GM18519 (cell line): Measurements from ENCODE around the gene SCAMP1.
"Not testable (repeated sequence)": the region's sequence is repeated elsewhere in the genome, so short reads cannot be mapped to it uniquely, and the experiment has no call there.

Source experiments
- ATAC-seq: cut with Tn5 transposase; IDR thresholded peaks from one replicate; pipeline ENCODE4 v1.9.1; 2021; ENCODE audit warnings: mild to moderate bottlenecking, moderate library complexity; ENCODE audit not compliant: unreplicated experiment, low FRiP score

The SCAMP1 gene

GRCh38 chr5:78419396-78419795 is 59.0 kb downstream of the SCAMP1 start:
- ATAC-seq, result no peak

GRCh38 chr5:78420548-78420947 is 60.1 kb downstream of the SCAMP1 start:
- ATAC-seq, result no peak

- ATAC-seq, result no peak
Observed at GRCh38 chr5:78424665-78425064, 64.2 kb downstream of the SCAMP1 start.

GRCh38 chr5:78429332-78429980 is 69.0 kb downstream of the SCAMP1 start:
- no peak for ATAC-seq

- ATAC-seq, result no peak
Observed at GRCh38 chr5:78430866-78431265, 70.4 kb downstream of the SCAMP1 start.

- ATAC-seq, result no peak
Observed at GRCh38 chr5:78433972-78434371, 73.6 kb downstream of the SCAMP1 start.

DNA sequence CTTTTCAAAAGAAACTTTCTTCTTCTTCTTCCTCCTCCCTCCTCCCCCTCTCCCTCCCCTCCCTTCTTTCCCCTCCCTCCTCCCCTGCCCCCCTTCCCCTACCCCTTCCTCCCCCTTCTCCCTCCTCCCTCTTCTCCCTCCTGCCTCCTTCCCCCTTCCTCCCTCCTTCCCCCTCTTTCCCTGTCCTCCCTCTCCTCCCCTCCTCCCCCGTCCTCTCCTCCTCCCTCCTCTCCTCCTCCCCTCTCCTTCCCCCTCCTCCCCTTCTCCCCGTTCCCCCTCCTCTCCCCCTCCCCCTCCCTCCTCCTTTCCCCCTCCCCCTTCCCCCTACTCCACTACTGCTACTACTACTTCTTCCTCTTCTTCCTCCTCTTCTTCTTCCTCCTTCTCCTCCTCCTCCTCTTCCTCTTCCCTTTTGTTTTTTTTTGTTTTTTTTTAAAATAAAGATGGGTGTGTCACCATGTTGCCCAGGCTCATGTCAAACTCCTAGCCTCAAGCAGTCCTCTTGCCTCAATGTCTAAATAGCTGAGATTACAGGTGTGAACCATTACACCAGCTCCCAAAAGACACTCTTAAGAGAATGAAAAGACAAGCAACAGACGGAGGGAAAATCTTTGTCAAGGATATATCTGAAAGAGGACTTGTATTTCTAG is 87.5 kb downstream of the SCAMP1 start:
- no peak for ATAC-seq

DNA sequence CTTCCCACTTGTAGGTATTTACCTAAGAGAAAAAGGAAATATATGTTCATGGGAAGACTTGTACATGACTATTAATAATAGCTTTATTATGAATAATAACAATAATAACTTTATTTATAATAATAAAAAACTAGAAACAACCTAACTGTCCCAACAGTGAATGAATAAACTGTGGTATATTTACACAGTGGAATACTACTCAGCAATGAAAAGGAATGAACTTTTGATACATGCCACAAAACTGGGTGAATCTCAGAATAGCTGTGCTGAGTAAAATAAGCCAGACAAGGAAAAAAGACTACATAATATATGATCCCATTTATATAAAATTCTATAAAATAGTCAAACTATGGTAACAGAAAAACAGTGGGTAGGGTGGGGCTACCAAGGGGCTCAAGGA is 88.7 kb downstream of the SCAMP1 start:
- ATAC-seq, result no peak

DNA sequence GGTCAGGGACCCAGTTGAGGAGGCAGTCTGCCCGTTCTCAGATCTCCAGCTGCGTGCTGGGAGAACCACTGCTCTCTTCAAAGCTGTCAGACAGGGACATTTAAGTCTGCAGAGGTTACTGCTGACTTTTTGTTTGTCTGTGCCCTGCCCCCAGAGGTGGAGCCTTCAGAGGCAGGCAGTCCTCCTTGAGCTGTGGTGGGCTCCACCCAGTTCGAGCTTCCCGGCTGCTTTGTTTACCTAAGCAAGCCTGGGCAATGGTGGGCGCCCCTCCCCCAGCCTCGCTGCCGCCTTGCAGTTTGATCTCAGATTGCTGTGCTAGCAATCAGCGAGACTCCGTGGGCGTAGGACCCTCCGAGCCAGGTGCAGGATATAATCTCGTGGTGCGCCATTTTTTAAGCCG is 97.1 kb downstream of the SCAMP1 start:
- ATAC-seq, result not testable (repeated sequence)

- ATAC-seq, result no peak
Observed at GRCh38 chr5:78458843-78459242, 98.4 kb downstream of the SCAMP1 start.

DNA sequence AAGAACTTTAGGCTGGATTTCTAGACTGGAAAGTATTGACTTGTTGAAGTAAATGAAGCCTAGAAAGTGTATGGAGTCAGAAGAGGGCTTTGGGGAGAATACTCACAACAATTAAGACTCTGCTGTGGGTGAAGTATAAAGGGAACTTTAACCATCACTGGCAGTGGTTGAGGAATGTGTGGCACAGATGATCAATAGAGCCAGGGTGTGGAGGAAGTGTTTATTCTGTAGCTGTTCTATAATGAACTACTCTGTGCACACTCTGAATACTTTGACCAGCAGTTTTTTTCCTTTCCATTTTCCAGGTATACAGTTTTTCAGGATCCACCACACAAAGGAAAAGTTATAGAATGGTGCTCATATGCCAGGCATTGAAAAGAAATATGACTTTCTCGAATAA is 106.7 kb downstream of the SCAMP1 start:
- ATAC-seq, result no peak

GRCh38 chr5:78467752-78468357 is 107.4 kb downstream of the SCAMP1 start:
- ATAC-seq, result no peak

GRCh38 chr5:78471896-78472295 is 111.5 kb downstream of the SCAMP1 start:
- no peak for ATAC-seq

GRCh38 chr5:78472469-78473106 is 112.2 kb downstream of the SCAMP1 start:
- no peak for ATAC-seq

DNA sequence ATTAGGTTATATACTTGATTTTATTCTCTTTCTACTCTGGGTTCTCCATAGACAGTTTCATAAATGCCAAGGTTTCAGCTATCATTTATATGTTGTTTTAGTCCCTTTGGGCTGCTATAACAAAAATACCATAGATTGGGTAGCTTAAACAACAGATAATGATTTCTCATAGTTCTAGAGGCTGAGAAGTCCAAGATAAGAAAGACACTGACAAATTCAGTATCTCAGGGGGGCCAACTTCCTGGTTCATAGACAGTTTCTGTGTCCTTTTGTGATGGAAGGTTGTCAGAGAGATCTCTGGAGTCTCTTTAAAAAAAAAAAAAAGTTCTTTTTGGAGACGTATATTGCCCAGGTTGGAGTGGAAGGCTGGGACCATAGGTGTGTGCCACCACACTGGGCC is 113.3 kb downstream of the SCAMP1 start:
- ATAC-seq, result no peak

- no peak for ATAC-seq
Observed at GRCh38 chr5:78475370-78475769, 115.0 kb downstream of the SCAMP1 start.

GRCh38 chr5:78476795-78477194 is 116.4 kb downstream of the SCAMP1 start:
- ATAC-seq, result no peak

DNA sequence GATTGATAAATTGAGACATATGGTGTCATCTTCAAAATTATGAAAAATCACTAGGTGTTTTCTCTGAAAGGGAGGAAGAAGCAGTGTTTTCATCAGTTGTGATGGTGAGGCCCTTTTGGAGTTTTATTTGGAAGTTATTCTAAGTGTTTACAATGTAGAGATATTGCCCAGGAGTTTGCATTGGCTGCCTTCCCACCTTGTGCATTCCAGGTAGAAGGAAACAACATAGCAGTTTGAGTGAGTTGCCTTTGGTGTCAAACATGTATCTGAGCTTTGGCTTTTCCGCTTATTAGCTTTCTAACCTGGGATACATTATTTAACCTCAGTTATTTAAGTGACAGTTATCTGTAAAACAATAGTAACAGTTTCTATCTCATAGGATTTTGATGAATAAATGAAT is 122.5 kb downstream of the SCAMP1 start:
- ATAC-seq, result no peak

GRCh38 chr5:78483809-78484521 is 123.5 kb downstream of the SCAMP1 start:
- peak; percentile 80 for ATAC-seq

GRCh38 chr5:78486218-78486617 is 125.8 kb downstream of the SCAMP1 start:
- ATAC-seq, result no peak

GRCh38 chr5:78487846-78488245 is 127.4 kb downstream of the SCAMP1 start:
- ATAC-seq, result no peak
